Astrocyte (in vitro differentiated cells and primary cell): Measurements from ENCODE around the gene TOM1L2.

Source experiments
- CTCF ChIP-seq: IDR thresholded peaks from 2 replicates; pipeline ENCODE4 v1.5.1; 2011; ENCODE audit warnings: low read depth, mild to moderate bottlenecking, inconsistent platforms, low read length, moderate library complexity; ENCODE audit not compliant: insufficient read depth
- EZH2 ChIP-seq: IDR thresholded peaks from 2 replicates; pipeline ENCODE4 v1.6.1; 2012; ENCODE audit warnings: mild to moderate bottlenecking, low read length, inconsistent platforms; ENCODE audit not compliant: insufficient read depth

GRCh38 chr17:17846003-17846402 is 126.2 kb downstream of the TOM1L2 start:
- TF ChIP-seq CTCF (no peak), EZH2 (no peak)
